AG20443 (cell line): ENCODE measurements around the gene KLHL21.
"Not testable (repeated sequence)": the region's sequence is repeated elsewhere in the genome, so short reads cannot be mapped to it uniquely, and the experiment has no call there.

Experiments used
- DNase-seq: peaks from one replicate; pipeline ENCODE4 v3.0.0; 2012; ENCODE audit warnings: low spot score, mixed read lengths

Gene KLHL21

DNA sequence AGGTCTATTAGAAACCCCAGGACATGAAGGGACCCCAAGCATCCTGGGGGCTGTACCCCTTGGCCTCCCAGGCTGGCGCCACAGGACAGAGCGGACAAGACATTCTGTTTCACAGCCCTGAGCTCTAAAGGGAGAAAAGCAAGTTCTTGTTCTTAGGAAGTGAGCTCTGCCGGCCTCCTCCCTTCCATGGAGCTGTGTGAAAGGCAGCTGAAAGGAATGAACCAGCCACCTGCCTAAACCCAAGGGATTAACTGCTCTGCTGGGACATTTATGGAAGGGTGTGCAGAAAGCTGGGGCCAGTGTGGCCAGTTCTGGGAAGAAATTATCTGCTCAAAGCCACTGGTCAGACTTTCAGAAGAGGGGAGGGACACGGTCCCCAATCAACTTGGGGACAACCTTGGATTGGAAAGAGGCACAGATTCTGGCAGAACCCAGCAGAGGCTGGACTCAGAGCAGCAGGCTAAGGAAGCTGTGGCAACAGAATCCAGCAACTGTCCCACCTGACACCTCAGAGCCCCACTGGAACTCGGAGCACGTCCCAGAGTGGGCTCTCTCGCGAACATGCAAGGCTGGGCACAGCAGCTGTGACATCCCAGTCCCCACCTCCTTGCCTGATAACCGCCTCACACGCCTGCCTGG is 2.1 kb downstream of the KLHL21 start:
- DNase-seq: no peak

- not testable (repeated sequence) for DNase-seq
These were observed 2.7 kb downstream of the KLHL21 start for GRCh38 chr1:6599991-6600390.

GRCh38 chr1:6599141-6599975 is 3.3 kb downstream of the KLHL21 start:
- no peak for DNase-seq

DNA sequence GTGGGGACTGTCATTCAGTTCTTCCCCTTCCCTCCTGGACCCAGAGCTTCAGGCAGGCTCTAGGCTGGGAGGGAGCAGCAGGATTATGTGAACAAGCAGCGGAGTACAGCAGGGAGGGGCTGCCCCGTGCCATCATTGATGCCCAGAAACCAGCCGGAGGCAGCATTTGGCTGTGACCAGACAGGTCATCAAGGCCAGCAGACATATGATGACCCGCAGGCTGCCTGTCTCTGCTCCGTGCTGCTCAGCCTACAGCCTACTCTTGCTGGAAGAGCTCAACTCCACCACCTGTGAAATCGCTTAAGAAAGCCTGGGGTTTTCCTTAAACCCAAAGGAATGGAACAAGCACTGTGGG is 4.9 kb downstream of the KLHL21 start:
- DNase-seq: no peak

- DNase-seq: no peak
These were observed 5.5 kb downstream of the KLHL21 start for GRCh38 chr1:6596886-6597776.

DNA sequence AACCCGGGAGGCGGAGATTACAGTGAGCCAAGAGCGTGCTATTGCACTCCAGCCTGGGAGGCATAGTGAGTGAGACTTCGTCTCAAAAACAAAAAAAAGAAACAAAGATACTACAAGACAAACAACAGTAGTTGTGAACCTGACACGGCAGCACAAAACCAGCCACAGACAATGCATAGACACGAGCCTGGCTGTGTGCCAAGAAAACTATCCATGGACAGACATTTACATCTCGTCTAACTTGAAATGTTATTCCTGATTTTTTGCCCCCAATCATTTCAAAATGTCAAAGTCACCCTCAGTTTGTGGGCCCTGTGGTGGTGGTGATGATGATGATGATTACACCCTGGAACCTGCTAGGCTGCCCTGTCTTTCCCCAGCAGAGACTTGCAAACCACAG is 6.3 kb downstream of the KLHL21 start:
- DNase-seq: no peak

DNA sequence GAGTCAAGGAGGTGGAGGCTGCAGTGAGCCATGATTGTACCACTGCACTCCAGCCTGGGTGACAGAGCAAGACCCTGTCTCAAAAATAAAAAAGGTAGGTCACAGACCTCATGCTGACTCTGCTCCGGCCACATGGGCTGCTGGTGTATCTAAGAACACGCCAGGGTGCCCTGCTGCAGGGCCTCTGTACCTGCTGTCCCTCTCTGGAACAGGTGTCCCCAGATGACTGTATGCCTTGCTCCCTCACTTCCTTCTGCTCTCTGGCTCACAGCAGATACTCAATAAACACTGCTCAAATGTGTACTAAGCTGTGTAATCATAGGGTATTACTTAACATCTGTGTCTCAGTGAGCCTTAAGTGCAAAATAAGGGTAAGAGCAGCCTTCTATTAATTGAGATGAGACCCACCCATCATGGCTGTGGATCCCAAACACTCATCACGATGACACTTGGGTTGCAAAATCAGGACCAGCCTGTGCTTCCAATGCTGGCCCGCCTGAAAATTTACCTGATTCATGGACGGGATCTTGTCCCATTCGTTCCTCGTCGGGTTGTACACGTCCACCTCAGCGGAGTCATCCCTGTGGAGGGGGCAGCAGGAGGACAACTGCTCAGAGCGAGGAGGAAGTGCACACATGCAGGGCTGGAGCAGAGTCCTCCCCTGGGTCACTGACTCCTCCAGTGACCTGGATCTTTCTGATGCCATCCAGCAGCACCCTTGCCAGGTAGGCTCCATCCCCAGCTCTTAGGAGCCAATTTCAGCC is 7.5 kb downstream of the KLHL21 start:
- no peak for DNase-seq

DNA sequence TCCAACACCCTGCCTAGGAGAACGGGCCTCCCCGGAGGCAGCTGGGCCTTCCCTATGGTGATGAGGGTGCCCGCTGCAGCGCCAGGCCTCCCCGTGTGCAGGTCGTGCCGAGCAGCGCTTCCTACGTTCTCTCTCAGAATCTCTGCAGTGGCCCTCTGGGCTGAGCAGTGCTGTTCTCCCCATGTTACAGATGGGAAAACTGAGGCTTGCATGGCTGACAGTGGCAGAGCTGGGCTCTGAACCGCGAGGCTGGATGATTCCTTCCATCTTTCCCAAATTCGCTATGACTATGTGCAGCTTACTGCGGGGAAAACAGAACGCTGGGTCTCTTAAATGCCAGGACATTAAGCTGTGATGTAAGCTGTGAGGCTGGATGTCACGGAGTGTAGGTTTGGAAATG is 8.9 kb downstream of the KLHL21 start:
- no peak for DNase-seq

DNA sequence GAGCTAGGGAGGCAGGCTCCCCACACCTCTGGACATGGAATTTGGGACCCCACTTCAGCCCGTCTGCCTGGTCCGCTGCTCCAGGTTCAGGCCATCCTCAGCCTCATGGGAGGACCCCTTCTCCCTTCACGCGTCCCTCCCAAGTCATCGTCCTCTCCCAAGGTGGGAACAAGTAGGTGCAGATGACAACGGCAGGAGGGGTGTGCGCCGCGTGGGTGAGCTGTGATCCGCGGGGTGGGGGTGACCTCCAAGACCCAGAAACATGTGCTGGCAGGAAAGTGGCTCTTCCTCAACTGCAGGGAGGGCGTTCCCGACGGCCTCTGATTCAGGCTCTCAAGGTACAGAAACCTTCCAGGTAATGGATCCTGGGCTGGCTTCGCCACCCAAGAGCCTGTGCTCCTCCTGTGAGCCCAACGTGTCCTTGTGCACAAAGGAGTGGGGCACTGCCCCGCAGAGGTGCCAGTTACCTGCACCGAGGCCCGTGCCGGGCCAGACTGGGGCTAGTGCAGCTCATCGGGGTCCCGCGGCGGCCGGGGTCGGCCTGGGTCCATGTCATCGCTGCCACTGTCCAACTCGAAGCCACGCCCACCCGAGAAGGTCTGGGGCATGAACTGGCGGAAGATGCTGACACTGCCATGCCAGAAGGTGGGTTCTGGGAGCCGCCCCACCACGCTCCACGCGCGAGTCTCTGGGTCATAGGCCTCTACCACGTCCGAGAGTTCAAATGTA is 9.6 kb downstream of the KLHL21 start:
- no peak for DNase-seq

GRCh38 chr1:6592441-6592840 is 10.2 kb downstream of the KLHL21 start:
- DNase-seq: no peak

DNA sequence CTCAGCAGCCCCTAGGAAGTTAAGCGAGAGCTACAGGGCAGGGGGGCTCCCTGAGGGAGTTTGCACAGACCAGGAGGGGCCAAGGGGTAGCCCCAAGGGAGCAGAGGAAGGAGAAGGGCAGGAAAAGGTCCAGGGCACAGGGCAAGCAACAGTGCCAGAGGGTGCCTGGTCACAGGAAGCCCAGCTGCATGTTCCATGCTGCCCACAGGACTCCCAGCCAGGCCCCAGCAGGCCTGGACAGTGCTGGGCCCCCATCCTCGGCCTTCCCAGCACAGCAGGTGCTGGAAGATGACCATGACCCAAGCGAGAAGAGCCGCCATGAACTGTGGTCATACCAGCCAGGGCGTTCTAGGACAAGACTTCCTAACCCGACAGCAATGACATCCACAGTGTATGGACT is 11.0 kb downstream of the KLHL21 start:
- no peak for DNase-seq

GRCh38 chr1:6591222-6591621 is 11.4 kb downstream of the KLHL21 start:
- no peak for DNase-seq

GRCh38 chr1:6590046-6590445 is 12.6 kb downstream of the KLHL21 start:
- DNase-seq: no peak

DNA sequence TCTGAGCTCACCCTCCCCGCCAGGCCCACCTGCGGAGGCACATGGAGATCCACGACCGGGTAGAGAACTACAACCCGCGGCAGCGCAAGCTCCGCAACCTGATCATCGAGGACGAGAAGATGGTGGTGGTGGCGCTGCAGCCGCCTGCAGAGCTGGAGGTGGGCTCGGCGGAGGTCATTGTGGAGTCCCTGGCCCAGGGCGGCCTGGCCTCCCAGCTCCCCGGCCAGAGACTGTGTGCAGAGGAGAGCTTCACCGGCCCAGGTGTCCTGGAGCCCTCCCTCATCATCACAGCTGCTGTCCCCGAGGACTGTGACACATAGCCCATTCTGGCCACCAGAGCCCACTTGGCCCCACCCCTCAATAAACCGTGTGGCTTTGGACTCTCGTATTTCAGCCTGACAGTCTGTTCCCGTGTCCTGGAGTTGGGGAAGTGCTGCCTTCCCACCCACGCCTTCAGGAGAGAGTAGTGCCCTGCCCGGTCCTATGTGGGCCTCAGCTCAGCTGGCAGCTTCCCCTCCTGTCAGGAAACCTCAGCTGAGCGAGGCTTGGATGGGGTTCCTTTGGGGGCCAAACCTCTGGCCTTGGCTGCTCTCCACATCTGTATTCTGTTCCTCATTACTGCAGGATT is 13.7 kb downstream of the KLHL21 start:
- no peak for DNase-seq

GRCh38 chr1:6588128-6588892 is 14.4 kb downstream of the KLHL21 start:
- DNase-seq: no peak

GRCh38 chr1:6587261-6588005 is 15.2 kb downstream of the KLHL21 start:
- no peak for DNase-seq

- no peak for DNase-seq
These were observed 16.3 kb downstream of the KLHL21 start for GRCh38 chr1:6586404-6586816.

DNA sequence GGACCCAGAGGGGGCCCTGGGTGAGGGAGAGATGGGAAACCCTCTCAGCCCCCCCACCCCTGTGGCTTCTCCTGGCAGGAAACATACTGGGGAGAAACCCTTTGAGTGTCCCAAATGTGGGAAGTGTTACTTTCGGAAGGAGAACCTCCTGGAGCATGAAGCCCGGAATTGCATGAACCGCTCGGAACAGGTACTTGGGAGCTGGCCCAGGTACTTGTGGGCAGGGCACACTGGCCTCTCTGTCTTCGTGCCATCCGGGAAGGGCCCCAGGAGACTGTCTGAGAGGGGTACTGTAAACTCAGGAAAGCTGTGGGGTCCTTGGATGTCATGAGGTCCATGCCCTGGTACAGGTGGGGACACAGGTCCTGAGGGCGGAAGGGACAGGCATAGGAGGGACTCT is 16.8 kb downstream of the KLHL21 start:
- DNase-seq: no peak

DNA sequence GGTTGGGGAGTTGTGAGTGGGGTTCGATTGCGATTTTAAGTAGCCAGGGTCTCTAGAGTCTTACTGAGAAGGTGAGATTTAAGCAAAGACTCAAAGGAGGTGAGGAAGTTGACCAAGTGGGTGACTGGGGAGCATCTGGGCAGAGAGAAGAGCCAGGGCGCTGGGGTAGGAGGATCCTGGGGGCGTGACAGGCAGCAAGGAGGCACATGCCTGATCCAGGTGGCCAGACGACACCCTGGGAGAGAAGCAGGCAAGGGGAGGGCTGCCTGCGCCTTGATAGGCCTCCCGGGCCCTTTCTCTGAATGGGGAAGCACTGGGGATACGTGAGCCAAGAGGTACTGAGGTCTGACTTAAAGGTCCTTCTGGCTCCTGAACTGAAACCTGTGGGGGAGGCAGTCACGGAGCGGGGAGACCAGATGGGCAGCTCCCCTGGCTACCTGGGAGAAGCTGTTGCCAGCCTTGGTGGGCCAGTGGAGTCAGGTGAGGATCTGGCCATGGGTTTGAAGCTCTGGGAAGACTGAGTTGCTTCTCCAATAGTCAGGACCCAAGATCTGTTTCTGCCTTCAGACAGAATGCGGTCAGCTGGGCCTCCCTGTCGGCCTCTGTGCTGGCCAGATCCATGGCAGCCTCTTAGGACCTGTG is 17.5 kb downstream of the KLHL21 start:
- DNase-seq: no peak
